HepG2 (cell line): ENCODE results near the gene PNPLA2. TPM values are rescaled to one million over a fixed set of nuclear protein-coding genes. Genes with fewer than 3 reads are reported as not detected.
A peak's percentile ranks its signal among the peaks of the same experiment; 100 is the strongest.

Experiments used
- AGO2 ChIP-seq: fragments of 200-400 bp; formaldehyde crosslinking; optimal IDR thresholded peaks from 2 replicates; pipeline ENCODE3; 2017; ENCODE audit warnings: mild to moderate bottlenecking, low read depth, low read length, moderate library complexity
- ATF7-NPFF ChIP-seq: sonication (generic); formaldehyde crosslinking; IDR thresholded peaks from 2 replicates; pipeline ENCODE4 v1.8.1; 2023; ENCODE audit warnings: mild to moderate bottlenecking, low read depth, missing genetic modification reagents, moderate library complexity
- CCDC6 ChIP-seq: sonication (generic); formaldehyde crosslinking; IDR thresholded peaks from 2 replicates; pipeline ENCODE4 v1.8.1; 2022; ENCODE audit warnings: mild to moderate bottlenecking, missing genetic modification reagents, moderate library complexity
- EZH2 ChIP-seq: conservative IDR thresholded peaks from 2 replicates; pipeline ENCODE4 v1.6.1; 2012; ENCODE audit warnings: mild to moderate bottlenecking, low read depth, low read length, moderate library complexity
- HDAC1 ChIP-seq: sonication (generic); formaldehyde crosslinking; IDR thresholded peaks from 2 replicates; pipeline ENCODE4 v1.5.1; 2020; ENCODE audit warnings: mild to moderate bottlenecking, missing genetic modification reagents
- HOXD1 ChIP-seq: sonication (generic); formaldehyde crosslinking; IDR thresholded peaks from 2 replicates; pipeline ENCODE4 v1.5.0; 2020; ENCODE audit warnings: missing genetic modification reagents
- IKZF4 ChIP-seq: sonication (generic); formaldehyde crosslinking; IDR thresholded peaks from 2 replicates; pipeline ENCODE4 v1.5.1; 2020; ENCODE audit warnings: borderline replicate concordance, mild to moderate bottlenecking, low read depth, missing genetic modification reagents; ENCODE audit errors: not compliant biosample characterization
- IRF2 ChIP-seq: IDR thresholded peaks from 2 replicates; pipeline ENCODE4 v1.6.1; 2018; ENCODE audit warnings: missing genetic modification reagents, missing compliant biosample characterization
- JDP2 ChIP-seq: sonication (generic); formaldehyde crosslinking; IDR thresholded peaks from 2 replicates; pipeline ENCODE4 v1.8.1; 2022; ENCODE audit warnings: missing genetic modification reagents, borderline replicate concordance
- JUN ChIP-seq: sonication (generic); formaldehyde crosslinking; IDR thresholded peaks from 2 replicates; pipeline ENCODE4 v1.4.0; 2020; ENCODE audit warnings: mild to moderate bottlenecking, missing genetic modification reagents
- NCOR1 ChIP-seq: fragments of 200-600 bp; sonication (generic); IDR thresholded peaks from 2 replicates; pipeline ENCODE4 v1.7.0; 2017; ENCODE audit warnings: antibody characterized with exemption, low read length, borderline replicate concordance
- NR1H2 ChIP-seq: sonication (generic); formaldehyde crosslinking; IDR thresholded peaks from 2 replicates; pipeline ENCODE4 v1.8.1; 2022; ENCODE audit warnings: low read depth, missing genetic modification reagents, borderline replicate concordance
- PCBP2 ChIP-seq: fragments of 200-400 bp; formaldehyde crosslinking; optimal IDR thresholded peaks from 2 replicates; pipeline ENCODE3; 2018; ENCODE audit warnings: low read length, low read depth; ENCODE audit not compliant: poor library complexity, severe bottlenecking
- RAD21 ChIP-seq: fragments of 450-650 bp; formaldehyde crosslinking; IDR thresholded peaks from 2 replicates; pipeline ENCODE4 v1.5.0; 2020; ENCODE audit warnings: mild to moderate bottlenecking
- SMAD3 ChIP-seq: sonication (generic); formaldehyde crosslinking; IDR thresholded peaks from 2 replicates; pipeline ENCODE4 v1.4.0; 2020; ENCODE audit warnings: missing genetic modification reagents
- SYNCRIP ChIP-seq: fragments of 200-400 bp; formaldehyde crosslinking; IDR thresholded peaks from 2 replicates; pipeline ENCODE4 v1.6.1; 2018; ENCODE audit warnings: mild to moderate bottlenecking, low read depth, low read length; ENCODE audit not compliant: insufficient read depth
- ZNF234 ChIP-seq: sonication (generic); formaldehyde crosslinking; conservative IDR thresholded peaks from 2 replicates; pipeline ENCODE4 v1.5.1; 2020; ENCODE audit warnings: mild to moderate bottlenecking, missing genetic modification reagents
- ZNF556 ChIP-seq: sonication (generic); formaldehyde crosslinking; IDR thresholded peaks from 2 replicates; pipeline ENCODE4 v1.4.0; 2020; ENCODE audit warnings: mild to moderate bottlenecking, missing genetic modification reagents, borderline replicate concordance
- ZNF782 ChIP-seq: sonication (generic); formaldehyde crosslinking; IDR thresholded peaks from 2 replicates; pipeline ENCODE4 v1.4.0; 2020; ENCODE audit warnings: missing genetic modification reagents, mild to moderate bottlenecking, borderline replicate concordance
- polyA plus RNA-seq, 8 experiments: library from polyadenylated mRNA; depleted of rRNA in 3 of 8; stranded (reverse) in 7 of 8; unstranded in 1 of 8; fragments of >200 nt; fragmentation: Illumina TruSeq in 4 of 8; extraction: Trizol in 4 of 8; gene quantifications; 2 replicates each; pipeline versions ENCODE4 v1.2.1 to v1.2.3, GENCODE V29; 2011 to 2016; ENCODE audit warnings: low read depth in 4 of 8, missing spikeins in 1 of 8, mixed read lengths in 1 of 8; ENCODE audit not compliant: insufficient read depth in 1 of 8
- total RNA-seq, 5 experiments: library from RNA; depleted of rRNA; stranded (reverse); fragments of >200 nt; fragmentation: Illumina TruSeq; extraction: Trizol; gene quantifications; 2 replicates each; pipeline ENCODE4 v1.2.3, GENCODE V29; 2016; ENCODE audit warnings: low read depth in 1 of 5
- TF ChIP-seq, protein P1 (sequence below), 2 experiments: sonication (generic) in 1 of 2; formaldehyde crosslinking in 1 of 2; IDR thresholded peaks; 2 replicates each; pipeline versions ENCODE4 v1.5.1 to v1.6.1; 2011 to 2020; ENCODE audit warnings: borderline replicate concordance in 1 of 2, low read depth in 1 of 2, low read length in 1 of 2, mild to moderate bottlenecking in 1 of 2, missing genetic modification reagents in 1 of 2, moderate library complexity in 1 of 2
- TF ChIP-seq, protein P2 (sequence below): sonication (generic); formaldehyde crosslinking; IDR thresholded peaks from 2 replicates; pipeline ENCODE4 v1.9.0; 2021; ENCODE audit warnings: missing genetic modification reagents, borderline replicate concordance
- TF ChIP-seq, protein P3 (sequence below): sonication (generic); formaldehyde crosslinking; IDR thresholded peaks from 2 replicates; pipeline ENCODE4 v1.5.0; 2020; ENCODE audit warnings: mild to moderate bottlenecking, missing genetic modification reagents

PNPLA2 gene
- total and polyA plus RNA-seq, 2 of the 13 experiments (the other 11 are each of a cell fraction or from before 2014, with no cell fraction given): 10.5 to 43.2 TPM

DNA sequence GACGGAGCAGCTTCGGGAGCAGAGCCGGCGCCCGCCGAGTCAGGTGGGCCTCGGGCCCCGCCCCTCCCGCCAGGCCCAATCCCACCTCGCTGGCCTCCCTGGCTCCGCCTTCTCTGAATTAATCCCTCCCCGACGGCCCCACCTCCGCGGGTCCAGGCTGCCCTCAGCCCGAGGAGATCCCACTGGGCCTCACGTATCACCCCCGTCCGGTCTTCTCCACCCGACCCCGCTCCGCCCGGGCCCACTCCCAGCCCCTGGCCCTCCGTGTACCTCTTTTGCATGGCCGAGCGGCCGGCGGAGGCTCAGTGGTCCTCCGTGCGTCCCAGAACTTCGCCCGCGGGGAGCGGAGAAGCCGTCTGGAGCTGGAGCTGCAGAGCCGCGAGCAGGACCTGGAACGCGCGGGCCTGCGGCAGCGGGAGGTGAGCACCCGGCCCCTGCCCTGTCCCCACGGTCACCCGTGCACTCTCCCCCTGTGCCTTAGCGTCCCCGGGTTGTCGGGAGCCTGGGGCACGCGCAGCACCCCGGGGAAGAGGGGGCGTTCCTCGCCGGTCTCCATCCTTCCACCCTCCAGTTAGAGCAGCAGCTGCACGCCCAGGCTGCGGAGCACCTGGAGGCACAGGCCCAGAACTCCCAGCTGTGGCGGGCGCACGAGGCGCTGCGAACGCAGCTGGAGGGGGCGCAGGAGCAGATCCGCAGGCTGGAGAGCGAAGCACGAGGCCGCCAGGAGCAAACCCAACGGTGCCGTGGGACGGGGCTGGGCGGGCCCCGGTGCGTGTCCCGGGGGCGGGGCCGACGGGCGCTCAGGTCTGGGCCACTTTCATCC, 11.8 kb downstream of the PNPLA2 start (continued):
- TF ChIP-seq NR1H2: 0 out of 2 replicates have a peak, but pooled peaks have one; percentile 34
- no peak for TF ChIP-seq NCOR1
- TF ChIP-seq, protein P1, sequence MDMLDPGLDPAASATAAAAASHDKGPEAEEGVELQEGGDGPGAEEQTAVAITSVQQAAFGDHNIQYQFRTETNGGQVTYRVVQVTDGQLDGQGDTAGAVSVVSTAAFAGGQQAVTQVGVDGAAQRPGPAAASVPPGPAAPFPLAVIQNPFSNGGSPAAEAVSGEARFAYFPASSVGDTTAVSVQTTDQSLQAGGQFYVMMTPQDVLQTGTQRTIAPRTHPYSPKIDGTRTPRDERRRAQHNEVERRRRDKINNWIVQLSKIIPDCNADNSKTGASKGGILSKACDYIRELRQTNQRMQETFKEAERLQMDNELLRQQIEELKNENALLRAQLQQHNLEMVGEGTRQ (IDR thresholded peaks at IDR 0.05; ENCODE audit: low read depth, low read length): peak; percentile 48; the same call in 1 of the 2 replicates
- TF ChIP-seq, protein P1 (CRISPR knock-in tag; IDR thresholded peaks at IDR 0.05; ENCODE audit: borderline replicate concordance): peak; percentile 14; the same call in 1 of the 2 replicates
- no peak for TF ChIP-seq CCDC6
- no peak for TF ChIP-seq IRF2
- TF ChIP-seq JUN (CRISPR knock-in tag): no peak
- TF ChIP-seq IKZF4 (CRISPR knock-in tag): no peak
- TF ChIP-seq, protein P2, sequence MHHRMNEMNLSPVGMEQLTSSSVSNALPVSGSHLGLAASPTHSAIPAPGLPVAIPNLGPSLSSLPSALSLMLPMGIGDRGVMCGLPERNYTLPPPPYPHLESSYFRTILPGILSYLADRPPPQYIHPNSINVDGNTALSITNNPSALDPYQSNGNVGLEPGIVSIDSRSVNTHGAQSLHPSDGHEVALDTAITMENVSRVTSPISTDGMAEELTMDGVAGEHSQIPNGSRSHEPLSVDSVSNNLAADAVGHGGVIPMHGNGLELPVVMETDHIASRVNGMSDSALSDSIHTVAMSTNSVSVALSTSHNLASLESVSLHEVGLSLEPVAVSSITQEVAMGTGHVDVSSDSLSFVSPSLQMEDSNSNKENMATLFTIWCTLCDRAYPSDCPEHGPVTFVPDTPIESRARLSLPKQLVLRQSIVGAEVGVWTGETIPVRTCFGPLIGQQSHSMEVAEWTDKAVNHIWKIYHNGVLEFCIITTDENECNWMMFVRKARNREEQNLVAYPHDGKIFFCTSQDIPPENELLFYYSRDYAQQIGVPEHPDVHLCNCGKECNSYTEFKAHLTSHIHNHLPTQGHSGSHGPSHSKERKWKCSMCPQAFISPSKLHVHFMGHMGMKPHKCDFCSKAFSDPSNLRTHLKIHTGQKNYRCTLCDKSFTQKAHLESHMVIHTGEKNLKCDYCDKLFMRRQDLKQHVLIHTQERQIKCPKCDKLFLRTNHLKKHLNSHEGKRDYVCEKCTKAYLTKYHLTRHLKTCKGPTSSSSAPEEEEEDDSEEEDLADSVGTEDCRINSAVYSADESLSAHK (CRISPR knock-in tag): no peak
- 0 out of 2 replicates have a peak, but pooled peaks have one; percentile 19 for TF ChIP-seq HOXD1 (CRISPR knock-in tag)
- peak; percentile 78 for TF ChIP-seq AGO2
- no peak for TF ChIP-seq ZNF234 (CRISPR knock-in tag)
- TF ChIP-seq, protein P3, sequence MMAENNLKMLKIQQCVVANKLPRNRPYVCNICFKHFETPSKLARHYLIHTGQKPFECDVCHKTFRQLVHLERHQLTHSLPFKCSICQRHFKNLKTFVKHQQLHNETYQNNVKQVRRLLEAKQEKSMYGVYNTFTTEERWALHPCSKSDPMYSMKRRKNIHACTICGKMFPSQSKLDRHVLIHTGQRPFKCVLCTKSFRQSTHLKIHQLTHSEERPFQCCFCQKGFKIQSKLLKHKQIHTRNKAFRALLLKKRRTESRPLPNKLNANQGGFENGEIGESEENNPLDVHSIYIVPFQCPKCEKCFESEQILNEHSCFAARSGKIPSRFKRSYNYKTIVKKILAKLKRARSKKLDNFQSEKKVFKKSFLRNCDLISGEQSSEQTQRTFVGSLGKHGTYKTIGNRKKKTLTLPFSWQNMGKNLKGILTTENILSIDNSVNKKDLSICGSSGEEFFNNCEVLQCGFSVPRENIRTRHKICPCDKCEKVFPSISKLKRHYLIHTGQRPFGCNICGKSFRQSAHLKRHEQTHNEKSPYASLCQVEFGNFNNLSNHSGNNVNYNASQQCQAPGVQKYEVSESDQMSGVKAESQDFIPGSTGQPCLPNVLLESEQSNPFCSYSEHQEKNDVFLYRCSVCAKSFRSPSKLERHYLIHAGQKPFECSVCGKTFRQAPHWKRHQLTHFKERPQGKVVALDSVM (CRISPR knock-in tag): no peak
- peak; percentile 18; the same call in 1 of the 2 replicates for TF ChIP-seq RAD21 (CRISPR knock-in tag)
- TF ChIP-seq HDAC1 (CRISPR knock-in tag): peak; percentile 44; the same call in 1 of the 2 replicates
- TF ChIP-seq ZNF782: no peak
- TF ChIP-seq EZH2: no peak
- TF ChIP-seq PCBP2: no peak
- TF ChIP-seq SMAD3 (CRISPR knock-in tag): no peak
- no peak for TF ChIP-seq ZNF556 (CRISPR knock-in tag)
- 0 out of 2 replicates have a peak, but pooled peaks have one; percentile 34 for TF ChIP-seq ATF7-NPFF
- no peak for TF ChIP-seq SYNCRIP
- no peak for TF ChIP-seq JDP2 (CRISPR knock-in tag)
